Measurements from ENCODE around the gene SLC2A8.

SLC2A8 gene

GRCh38 chr9:127384016-127384730, 12.8 kb upstream of the SLC2A8 start:
- no peaks in the 10 kb centered on the region for H3K36me3 ChIP-seq (ENCODE audit: control insufficient read depth, insufficient read depth, low read length)
- no peak overlapping the region for H3K9ac ChIP-seq (ENCODE audit: low read depth, low read length)
- no peak overlapping the region for H3K4me3 ChIP-seq (ENCODE audit: low read depth, low read length)
- no peaks in the 10 kb centered on the region; the same call in 1 of the 2 replicates for H3K27me3 ChIP-seq (ENCODE audit: control insufficient read depth, insufficient read depth, low read length)
- H3K4me1 ChIP-seq (ENCODE audit: control insufficient read depth, insufficient read depth, low read length) = peaks cover 5% of the 10 kb centered on the region; the same call in 1 of the 2 replicates
- H3K9me3 ChIP-seq (ENCODE audit: control insufficient read depth, insufficient read depth, low read length) = no peaks in the 10 kb centered on the region
- H3K27ac ChIP-seq (ENCODE audit: low read depth, low read length) = no peak overlapping the region

GRCh38 chr9:127384901-127385300, 12.1 kb upstream of the SLC2A8 start:
- Histone ChIP-seq H3K27me3 (ENCODE audit: control insufficient read depth, insufficient read depth, low read length) (no peaks in the 10 kb centered on the region; the same call in 1 of the 2 replicates), H3K4me3 (ENCODE audit: low read depth, low read length) (no peak overlapping the region), H3K27ac (ENCODE audit: low read depth, low read length) (no peak overlapping the region), H3K9ac (ENCODE audit: low read depth, low read length) (no peak overlapping the region), H3K4me1 (ENCODE audit: control insufficient read depth, insufficient read depth, low read length) (peaks cover 5% of the 10 kb centered on the region; the same call in 1 of the 2 replicates), H3K9me3 (ENCODE audit: control insufficient read depth, insufficient read depth, low read length) (no peaks in the 10 kb centered on the region), H3K36me3 (ENCODE audit: control insufficient read depth, insufficient read depth, low read length) (no peaks in the 10 kb centered on the region)

- Histone ChIP-seq H3K27ac (ENCODE audit: low read depth, low read length) (no peak overlapping the region), H3K4me1 (ENCODE audit: control insufficient read depth, insufficient read depth, low read length) (peaks cover 5% of the 10 kb centered on the region; the same call in 1 of the 2 replicates), H3K9me3 (ENCODE audit: control insufficient read depth, insufficient read depth, low read length) (no peaks in the 10 kb centered on the region), H3K36me3 (ENCODE audit: control insufficient read depth, insufficient read depth, low read length) (no peaks in the 10 kb centered on the region), H3K27me3 (ENCODE audit: control insufficient read depth, insufficient read depth, low read length) (no peaks in the 10 kb centered on the region; the same call in 1 of the 2 replicates), H3K9ac (ENCODE audit: low read depth, low read length) (no peak overlapping the region), H3K4me3 (ENCODE audit: low read depth, low read length) (no peak overlapping the region)
Measured at GRCh38 chr9:127386249-127386648, 10.7 kb upstream of the SLC2A8 start.

GRCh38 chr9:127386981-127387380, 10.0 kb upstream of the SLC2A8 start:
- Histone ChIP-seq H3K36me3 (ENCODE audit: control insufficient read depth, insufficient read depth, low read length) (no peaks in the 10 kb centered on the region), H3K27ac (ENCODE audit: low read depth, low read length) (no peak overlapping the region), H3K9ac (ENCODE audit: low read depth, low read length) (no peak overlapping the region), H3K4me3 (ENCODE audit: low read depth, low read length) (no peak overlapping the region), H3K4me1 (ENCODE audit: control insufficient read depth, insufficient read depth, low read length) (peaks cover 5% of the 10 kb centered on the region; the same call in 1 of the 2 replicates), H3K9me3 (ENCODE audit: control insufficient read depth, insufficient read depth, low read length) (no peaks in the 10 kb centered on the region), H3K27me3 (ENCODE audit: control insufficient read depth, insufficient read depth, low read length) (no peaks in the 10 kb centered on the region; the same call in 1 of the 2 replicates)

GRCh38 chr9:127388037-127388855, 8.7 kb upstream of the SLC2A8 start:
- Histone ChIP-seq H3K9me3 (ENCODE audit: control insufficient read depth, insufficient read depth, low read length) (no peaks in the 10 kb centered on the region), H3K27ac (ENCODE audit: low read depth, low read length) (no peak overlapping the region), H3K9ac (ENCODE audit: low read depth, low read length) (no peak overlapping the region), H3K36me3 (ENCODE audit: control insufficient read depth, insufficient read depth, low read length) (no peaks in the 10 kb centered on the region), H3K4me3 (ENCODE audit: low read depth, low read length) (no peak overlapping the region), H3K4me1 (ENCODE audit: control insufficient read depth, insufficient read depth, low read length) (peaks cover 5% of the 10 kb centered on the region; the same call in 1 of the 2 replicates), H3K27me3 (ENCODE audit: control insufficient read depth, insufficient read depth, low read length) (no peaks in the 10 kb centered on the region; the same call in 1 of the 2 replicates)

- Histone ChIP-seq H3K4me3 (ENCODE audit: low read depth, low read length) (no peak overlapping the region), H3K9ac (ENCODE audit: low read depth, low read length) (no peak overlapping the region), H3K9me3 (ENCODE audit: control insufficient read depth, insufficient read depth, low read length) (no peaks in the 10 kb centered on the region), H3K27ac (ENCODE audit: low read depth, low read length) (no peak overlapping the region), H3K36me3 (ENCODE audit: control insufficient read depth, insufficient read depth, low read length) (no peaks in the 10 kb centered on the region), H3K4me1 (ENCODE audit: control insufficient read depth, insufficient read depth, low read length) (peaks cover 5% of the 10 kb centered on the region; the same call in 1 of the 2 replicates), H3K27me3 (ENCODE audit: control insufficient read depth, insufficient read depth, low read length) (no peaks in the 10 kb centered on the region)
Measured at GRCh38 chr9:127388856-127389238, 8.1 kb upstream of the SLC2A8 start.

- Histone ChIP-seq H3K27me3 (ENCODE audit: control insufficient read depth, insufficient read depth, low read length) (no peaks in the 10 kb centered on the region), H3K9ac (ENCODE audit: low read depth, low read length) (no peak overlapping the region), H3K27ac (ENCODE audit: low read depth, low read length) (no peak overlapping the region)
Measured at GRCh38 chr9:127389381-127390247, 7.4 kb upstream of the SLC2A8 start.

GRCh38 chr9:127390248-127390545, 6.8 kb upstream of the SLC2A8 start:
- Histone ChIP-seq H3K9me3 (ENCODE audit: control insufficient read depth, insufficient read depth, low read length) (no peaks in the 10 kb centered on the region), H3K4me3 (ENCODE audit: low read depth, low read length) (no peak overlapping the region), H3K4me1 (ENCODE audit: control insufficient read depth, insufficient read depth, low read length) (peaks cover 5% of the 10 kb centered on the region; the same call in 1 of the 2 replicates), H3K9ac (ENCODE audit: low read depth, low read length) (no peak overlapping the region), H3K36me3 (ENCODE audit: control insufficient read depth, insufficient read depth, low read length) (no peaks in the 10 kb centered on the region), H3K27me3 (ENCODE audit: control insufficient read depth, insufficient read depth, low read length) (0 out of 2 replicates have a peak, but pooled peaks cover 2% of the 10 kb centered on the region), H3K27ac (ENCODE audit: low read depth, low read length) (no peak overlapping the region)

More at GRCh38 chr9:127389381-127390247, 7.4 kb upstream of the SLC2A8 start:
- H3K9me3 ChIP-seq (ENCODE audit: control insufficient read depth, insufficient read depth, low read length) = no peaks in the 10 kb centered on the region
- H3K36me3 ChIP-seq (ENCODE audit: control insufficient read depth, insufficient read depth, low read length) = no peaks in the 10 kb centered on the region
- H3K4me3 ChIP-seq (ENCODE audit: low read depth, low read length) = no peak overlapping the region
- peaks cover 5% of the 10 kb centered on the region; the same call in 1 of the 2 replicates for H3K4me1 ChIP-seq (ENCODE audit: control insufficient read depth, insufficient read depth, low read length)

- Histone ChIP-seq H3K27me3 (ENCODE audit: control insufficient read depth, insufficient read depth, low read length) (peaks cover 5% of the 10 kb centered on the region; the same call in 1 of the 2 replicates), H3K4me3 (ENCODE audit: low read depth, low read length) (no peak overlapping the region), H3K9me3 (ENCODE audit: control insufficient read depth, insufficient read depth, low read length) (no peaks in the 10 kb centered on the region), H3K4me1 (ENCODE audit: control insufficient read depth, insufficient read depth, low read length) (peaks cover 5% of the 10 kb centered on the region; the same call in 1 of the 2 replicates), H3K27ac (ENCODE audit: low read depth, low read length) (no peak overlapping the region), H3K36me3 (ENCODE audit: control insufficient read depth, insufficient read depth, low read length) (no peaks in the 10 kb centered on the region), H3K9ac (ENCODE audit: low read depth, low read length) (no peak overlapping the region)
Measured at GRCh38 chr9:127390563-127390962, 6.4 kb upstream of the SLC2A8 start.

GRCh38 chr9:127392166-127392565, 4.8 kb upstream of the SLC2A8 start:
- H3K36me3 ChIP-seq (ENCODE audit: control insufficient read depth, insufficient read depth, low read length) = no peaks in the 10 kb centered on the region
- no peak overlapping the region for H3K9ac ChIP-seq (ENCODE audit: low read depth, low read length)
- no peak overlapping the region for H3K27ac ChIP-seq (ENCODE audit: low read depth, low read length)
- H3K4me1 ChIP-seq (ENCODE audit: control insufficient read depth, insufficient read depth, low read length) = peaks cover 11% of the 10 kb centered on the region
- no peaks in the 10 kb centered on the region for H3K9me3 ChIP-seq (ENCODE audit: control insufficient read depth, insufficient read depth, low read length)
- H3K4me3 ChIP-seq (ENCODE audit: low read depth, low read length) = no peak overlapping the region
- H3K27me3 ChIP-seq (ENCODE audit: control insufficient read depth, insufficient read depth, low read length) = peaks cover 11% of the 10 kb centered on the region; the same call in 1 of the 2 replicates

Data from HUES48 (cell line).